ENCODE data around the gene REEP1. TPM values are rescaled to one million over a fixed set of nuclear protein-coding genes. Genes with fewer than 3 reads are reported as not detected.

REEP1 gene
- total RNA-seq, 6 experiments from 2014 or later, result 0.61 to 1.8 (median 0.85) TPM

DNA sequence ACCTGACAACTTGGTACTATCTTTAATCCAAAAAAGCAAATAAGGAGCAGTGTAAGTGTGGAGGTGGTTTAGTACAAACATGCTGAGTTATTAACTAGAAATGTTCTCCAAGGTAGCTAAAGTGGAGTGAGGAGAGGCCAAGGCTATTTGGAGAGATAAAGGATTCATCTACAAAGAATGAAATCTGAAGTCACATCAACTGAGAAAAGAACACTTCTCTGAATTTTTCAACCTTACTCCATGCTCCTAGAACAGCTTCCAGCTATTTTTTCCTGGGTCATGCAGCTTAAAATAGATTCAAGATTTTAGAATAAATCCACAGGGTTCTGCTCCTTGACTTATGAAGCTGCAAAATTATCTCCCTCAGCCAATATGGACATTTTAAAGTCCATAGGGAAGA, 160.8 kb downstream of the REEP1 start:
- Histone ChIP-seq H3K4me1 (peaks cover 0 to 7% (median 0%) of the 10 kb centered on the region in 4 donors), H3K4me3 (no peak overlapping the region), H3K36me3 (peaks cover 0 to 53% (median 13%) of the 10 kb centered on the region in 4 donors), H3K9me3 (no peaks in the 10 kb centered on the region), H3K27ac (no peak overlapping the region), H3K27me3 (no peaks in the 10 kb centered on the region)
- intact Hi-C loops (cut with DNase I), result no loop called here
- ATAC-seq (no peak), DNase-seq (no peak)
- no peak for TF ChIP-seq POLR2A (IDR thresholded peaks at IDR 0.05)
- TF ChIP-seq, protein P1, sequence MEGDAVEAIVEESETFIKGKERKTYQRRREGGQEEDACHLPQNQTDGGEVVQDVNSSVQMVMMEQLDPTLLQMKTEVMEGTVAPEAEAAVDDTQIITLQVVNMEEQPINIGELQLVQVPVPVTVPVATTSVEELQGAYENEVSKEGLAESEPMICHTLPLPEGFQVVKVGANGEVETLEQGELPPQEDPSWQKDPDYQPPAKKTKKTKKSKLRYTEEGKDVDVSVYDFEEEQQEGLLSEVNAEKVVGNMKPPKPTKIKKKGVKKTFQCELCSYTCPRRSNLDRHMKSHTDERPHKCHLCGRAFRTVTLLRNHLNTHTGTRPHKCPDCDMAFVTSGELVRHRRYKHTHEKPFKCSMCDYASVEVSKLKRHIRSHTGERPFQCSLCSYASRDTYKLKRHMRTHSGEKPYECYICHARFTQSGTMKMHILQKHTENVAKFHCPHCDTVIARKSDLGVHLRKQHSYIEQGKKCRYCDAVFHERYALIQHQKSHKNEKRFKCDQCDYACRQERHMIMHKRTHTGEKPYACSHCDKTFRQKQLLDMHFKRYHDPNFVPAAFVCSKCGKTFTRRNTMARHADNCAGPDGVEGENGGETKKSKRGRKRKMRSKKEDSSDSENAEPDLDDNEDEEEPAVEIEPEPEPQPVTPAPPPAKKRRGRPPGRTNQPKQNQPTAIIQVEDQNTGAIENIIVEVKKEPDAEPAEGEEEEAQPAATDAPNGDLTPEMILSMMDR (IDR thresholded peaks at IDR 0.05), result no peak

DNA sequence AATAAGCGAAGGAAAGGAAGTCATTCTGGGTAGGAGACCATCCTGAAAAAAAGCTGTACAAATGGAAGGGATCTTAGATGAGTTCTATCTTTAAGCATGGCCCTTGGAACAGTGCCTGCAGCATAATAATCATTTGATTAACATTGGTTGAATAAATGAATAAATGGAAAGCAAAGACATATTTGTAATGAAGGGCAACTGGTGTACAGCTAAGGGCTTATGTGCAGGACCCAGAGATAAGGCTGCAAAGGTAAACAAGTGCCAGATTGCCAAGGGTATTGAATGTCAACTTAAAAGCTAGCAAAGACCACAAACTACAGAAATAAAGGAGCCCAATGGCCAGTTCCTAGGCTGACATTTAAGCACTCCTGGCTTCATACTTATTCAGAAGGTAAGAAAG, 161.6 kb downstream of the REEP1 start:
- Histone ChIP-seq H3K36me3 (peaks cover 0 to 60% (median 15%) of the 10 kb centered on the region in 4 donors), H3K4me1 (peaks cover 0 to 7% (median 0%) of the 10 kb centered on the region in 4 donors), H3K27ac (no peak overlapping the region), H3K9me3 (no peaks in the 10 kb centered on the region), H3K4me3 (no peak overlapping the region), H3K27me3 (no peaks in the 10 kb centered on the region)
- 90% methylated on average over 1 of the region's 1 CpG for WGBS (ENCODE audit: insufficient coverage, low coverage, low lambda C conversion rate, missing lambda C conversion rate)
- no peak for TF ChIP-seq POLR2A (IDR thresholded peaks at IDR 0.05)
- TF ChIP-seq, protein P1 (IDR thresholded peaks at IDR 0.05), result no peak
- intact Hi-C loops (cut with DNase I), result no loop called here
- DNase-seq, result no peak
- ATAC-seq, result peak in 1 of 4 donors; percentile 28

DNA sequence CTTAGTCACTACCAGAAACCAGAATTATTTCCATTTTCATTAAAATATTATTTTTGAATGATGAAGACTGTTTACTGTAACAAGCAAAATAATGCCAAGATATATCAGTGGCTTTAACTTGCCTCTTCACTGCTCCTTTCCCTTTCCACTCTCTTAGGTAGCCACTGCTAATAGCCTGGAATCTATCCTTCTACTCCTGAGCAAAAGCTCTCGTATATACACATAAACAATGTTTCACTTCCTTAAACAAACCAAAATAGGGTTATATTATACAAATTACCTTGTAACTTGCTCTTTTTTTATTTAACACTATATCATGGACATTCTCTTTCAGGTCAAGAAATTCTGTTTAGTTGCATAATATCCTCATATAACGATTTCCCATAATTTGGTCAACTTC, 163.0 kb downstream of the REEP1 start:
- TF ChIP-seq, protein P1 (IDR thresholded peaks at IDR 0.05), result no peak
- no peak for TF ChIP-seq POLR2A (IDR thresholded peaks at IDR 0.05)
- Histone ChIP-seq H3K27ac (no peak overlapping the region), H3K4me3 (no peak overlapping the region), H3K27me3 (no peaks in the 10 kb centered on the region), H3K9me3 (no peaks in the 10 kb centered on the region), H3K4me1 (peaks cover 0 to 7% (median 0%) of the 10 kb centered on the region in 4 donors), H3K36me3 (peaks cover 0 to 67% (median 19%) of the 10 kb centered on the region in 4 donors)
- intact Hi-C loops (cut with DNase I), result no loop called here
- ATAC-seq (no peak), DNase-seq (no peak)
- 40% methylated on average over 2 of the region's 2 CpGs for WGBS (ENCODE audit: insufficient coverage, low coverage, low lambda C conversion rate, missing lambda C conversion rate)

DNA sequence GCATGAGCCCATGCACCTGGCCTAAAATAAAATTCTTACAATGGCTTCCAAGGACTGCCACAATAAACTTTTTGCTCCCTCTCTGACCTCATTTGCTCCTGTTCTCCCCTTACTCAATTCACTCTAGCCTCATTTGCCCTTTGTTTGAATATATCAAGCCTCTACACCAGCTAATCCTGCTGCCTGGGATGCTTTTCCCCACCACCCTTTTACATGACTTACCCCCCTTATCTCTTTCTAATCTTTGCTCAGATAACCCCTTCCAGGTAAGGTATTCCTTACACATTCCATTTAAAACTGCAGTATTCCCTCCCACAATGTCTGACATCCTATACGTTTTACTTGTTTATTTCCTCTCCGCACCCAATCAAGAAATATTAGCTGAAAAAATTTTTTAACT, 164.8 kb downstream of the REEP1 start:
- Histone ChIP-seq H3K27ac (no peak overlapping the region), H3K4me1 (peaks cover 0 to 7% (median 0%) of the 10 kb centered on the region in 4 donors), H3K36me3 (peaks cover 0 to 70% (median 21%) of the 10 kb centered on the region in 4 donors), H3K27me3 (no peaks in the 10 kb centered on the region), H3K4me3 (no peak overlapping the region), H3K9me3 (no peaks in the 10 kb centered on the region)
- no peak for ATAC-seq
- intact Hi-C loops (cut with DNase I), result no loop called here
- no peak for TF ChIP-seq POLR2A (IDR thresholded peaks at IDR 0.05)
- TF ChIP-seq, protein P1 (IDR thresholded peaks at IDR 0.05), result no peak
- 25% methylated on average over 2 of the region's 2 CpGs for WGBS (ENCODE audit: insufficient coverage, low coverage, low lambda C conversion rate, missing lambda C conversion rate)
- DNase-seq, result no peak

DNA sequence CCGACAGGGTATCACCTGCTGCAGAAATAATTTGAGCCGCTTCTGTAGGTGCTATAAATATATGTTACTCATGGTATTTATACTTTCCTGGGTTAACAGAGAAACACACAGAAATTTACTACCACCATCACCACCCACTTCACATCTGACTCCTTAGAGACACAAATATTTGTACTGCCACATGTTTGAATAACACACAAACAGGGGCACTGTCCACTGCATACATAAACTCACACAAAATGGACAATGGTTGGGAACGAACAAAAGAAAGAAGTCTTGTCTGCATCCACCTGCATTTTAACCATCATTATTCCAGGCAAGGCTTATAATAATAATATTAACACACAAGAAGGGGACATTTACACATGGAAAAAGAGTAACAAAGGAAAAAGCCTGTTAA, 166.1 kb downstream of the REEP1 start:
- H3K36me3 ChIP-seq, result peaks cover 0 to 71% (median 20%) of the 10 kb centered on the region in 4 donors
- H3K9me3 ChIP-seq, result no peaks in the 10 kb centered on the region
- no peak for TF ChIP-seq POLR2A (IDR thresholded peaks at IDR 0.05)
- TF ChIP-seq, protein P1 (IDR thresholded peaks at IDR 0.05), result no peak
- peaks cover 0 to 7% (median 0%) of the 10 kb centered on the region in 4 donors for H3K4me1 ChIP-seq
- ATAC-seq (no peak), DNase-seq (no peak)
- no peaks in the 10 kb centered on the region for H3K27me3 ChIP-seq
- no peak overlapping the region for H3K4me3 ChIP-seq
- H3K27ac ChIP-seq, result no peak overlapping the region
- 92% methylated on average over 3 of the region's 3 CpGs for WGBS (ENCODE audit: insufficient coverage, low coverage, low lambda C conversion rate, missing lambda C conversion rate)
- intact Hi-C loops (cut with DNase I), result no loop called here
